Measurements from ENCODE around the gene ROBO2.
A peak's percentile ranks its signal among the peaks of the same experiment; 100 is the strongest.

Gene ROBO2

DNA sequence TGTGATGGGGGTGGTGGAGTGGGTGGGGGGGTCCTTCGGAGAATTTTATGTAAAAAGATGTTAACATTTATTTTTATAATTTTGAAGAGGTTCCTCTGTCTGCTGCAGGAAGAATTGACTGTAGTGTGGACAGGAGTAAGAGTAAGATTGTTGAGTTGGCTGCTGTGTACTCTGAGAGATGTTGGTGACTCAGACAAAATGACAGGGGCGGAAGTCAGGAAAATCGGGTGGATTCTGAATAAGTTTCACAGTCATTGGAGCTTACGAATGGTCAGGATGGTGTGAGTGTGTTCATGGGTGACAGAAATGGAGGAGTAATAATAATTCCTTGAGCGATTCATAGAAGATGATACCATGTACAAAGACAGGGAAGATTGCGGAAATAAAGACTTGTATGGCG, 420.0 kb downstream of the ROBO2 start:
- TF ChIP-seq, protein P1, sequence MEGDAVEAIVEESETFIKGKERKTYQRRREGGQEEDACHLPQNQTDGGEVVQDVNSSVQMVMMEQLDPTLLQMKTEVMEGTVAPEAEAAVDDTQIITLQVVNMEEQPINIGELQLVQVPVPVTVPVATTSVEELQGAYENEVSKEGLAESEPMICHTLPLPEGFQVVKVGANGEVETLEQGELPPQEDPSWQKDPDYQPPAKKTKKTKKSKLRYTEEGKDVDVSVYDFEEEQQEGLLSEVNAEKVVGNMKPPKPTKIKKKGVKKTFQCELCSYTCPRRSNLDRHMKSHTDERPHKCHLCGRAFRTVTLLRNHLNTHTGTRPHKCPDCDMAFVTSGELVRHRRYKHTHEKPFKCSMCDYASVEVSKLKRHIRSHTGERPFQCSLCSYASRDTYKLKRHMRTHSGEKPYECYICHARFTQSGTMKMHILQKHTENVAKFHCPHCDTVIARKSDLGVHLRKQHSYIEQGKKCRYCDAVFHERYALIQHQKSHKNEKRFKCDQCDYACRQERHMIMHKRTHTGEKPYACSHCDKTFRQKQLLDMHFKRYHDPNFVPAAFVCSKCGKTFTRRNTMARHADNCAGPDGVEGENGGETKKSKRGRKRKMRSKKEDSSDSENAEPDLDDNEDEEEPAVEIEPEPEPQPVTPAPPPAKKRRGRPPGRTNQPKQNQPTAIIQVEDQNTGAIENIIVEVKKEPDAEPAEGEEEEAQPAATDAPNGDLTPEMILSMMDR (IDR thresholded peaks at IDR 0.05), result no peak
- no peak for TF ChIP-seq ZFX (IDR thresholded peaks at IDR 0.05; ENCODE audit: borderline replicate concordance)
- no peak overlapping the region for H3K27ac ChIP-seq

DNA sequence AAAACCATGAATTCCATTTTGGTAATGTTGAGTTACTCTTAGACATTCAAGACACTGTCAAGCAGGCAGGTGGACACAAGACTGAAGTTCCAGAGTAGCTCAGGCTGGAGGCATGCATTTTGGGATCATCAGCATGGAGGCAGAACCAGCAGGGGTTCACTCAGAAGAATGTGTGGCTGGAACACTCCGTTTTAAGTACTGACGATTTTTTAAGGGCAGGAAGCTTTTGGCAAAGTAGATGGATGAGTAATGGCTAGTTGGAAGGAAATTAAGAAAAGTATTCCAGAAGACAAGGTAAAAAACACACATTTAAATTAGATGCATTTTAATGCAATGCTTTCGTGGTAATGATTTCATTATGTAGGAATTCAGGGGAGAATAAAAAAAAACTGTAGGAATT, 420.4 kb downstream of the ROBO2 start:
- no peak for TF ChIP-seq ZFX (IDR thresholded peaks at IDR 0.05; ENCODE audit: borderline replicate concordance)
- TF ChIP-seq, protein P1 (IDR thresholded peaks at IDR 0.05), result no peak
- H3K27ac ChIP-seq, result no peak overlapping the region

DNA sequence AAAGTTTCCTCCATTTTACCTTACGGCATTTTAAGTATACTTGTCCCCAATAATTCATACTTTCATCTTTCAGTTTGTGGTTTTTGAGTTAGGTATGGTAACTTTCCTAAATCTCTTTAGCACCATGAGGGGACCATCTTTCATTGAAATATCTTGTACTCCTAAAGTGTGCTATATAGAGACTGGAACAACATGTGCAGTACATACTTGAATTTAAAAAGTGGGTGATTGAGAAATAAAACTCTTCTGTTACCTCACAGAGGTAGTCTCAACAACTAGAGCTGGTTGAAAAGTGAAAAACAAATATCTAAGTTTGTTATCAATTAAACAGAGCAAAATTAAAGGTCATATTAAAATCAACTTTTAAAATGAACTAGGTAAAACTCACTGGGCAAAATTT, 423.1 kb downstream of the ROBO2 start:
- no peak overlapping the region for H3K27ac ChIP-seq
- TF ChIP-seq ZFX (IDR thresholded peaks at IDR 0.05; ENCODE audit: borderline replicate concordance), result no peak
- TF ChIP-seq, protein P1 (IDR thresholded peaks at IDR 0.05), result no peak

DNA sequence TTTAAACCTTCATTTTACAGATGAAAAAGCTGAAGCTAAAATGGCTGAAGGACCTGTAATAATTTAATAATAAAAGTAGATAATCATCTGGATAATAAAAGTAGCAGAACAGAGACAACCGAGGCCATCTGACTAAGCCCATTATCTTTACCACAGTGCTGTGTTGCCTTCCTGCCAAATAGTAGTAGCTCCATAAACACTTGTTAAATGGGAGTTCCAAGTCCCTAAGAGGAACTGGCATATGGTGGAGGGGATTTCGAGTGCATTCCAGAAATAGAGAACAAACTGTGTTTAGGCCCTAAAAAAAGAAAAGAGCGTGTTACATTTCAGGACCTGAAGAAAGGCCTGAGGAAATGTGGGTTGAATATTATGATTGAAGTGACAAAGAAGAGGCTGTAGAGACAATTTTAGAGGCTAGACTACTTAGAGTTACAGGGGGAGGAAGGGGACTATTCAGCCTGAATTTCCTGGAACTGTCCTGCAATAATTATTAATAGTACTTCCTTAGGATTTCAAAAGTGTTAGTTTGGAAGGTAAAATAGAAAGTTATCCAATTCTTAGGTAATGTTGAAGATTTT, 424.3 kb downstream of the ROBO2 start:
- H3K27ac ChIP-seq, result no peak overlapping the region
- no peak for TF ChIP-seq ZFX (IDR thresholded peaks at IDR 0.05; ENCODE audit: borderline replicate concordance)
- TF ChIP-seq, protein P1 (IDR thresholded peaks at IDR 0.05), result no peak

DNA sequence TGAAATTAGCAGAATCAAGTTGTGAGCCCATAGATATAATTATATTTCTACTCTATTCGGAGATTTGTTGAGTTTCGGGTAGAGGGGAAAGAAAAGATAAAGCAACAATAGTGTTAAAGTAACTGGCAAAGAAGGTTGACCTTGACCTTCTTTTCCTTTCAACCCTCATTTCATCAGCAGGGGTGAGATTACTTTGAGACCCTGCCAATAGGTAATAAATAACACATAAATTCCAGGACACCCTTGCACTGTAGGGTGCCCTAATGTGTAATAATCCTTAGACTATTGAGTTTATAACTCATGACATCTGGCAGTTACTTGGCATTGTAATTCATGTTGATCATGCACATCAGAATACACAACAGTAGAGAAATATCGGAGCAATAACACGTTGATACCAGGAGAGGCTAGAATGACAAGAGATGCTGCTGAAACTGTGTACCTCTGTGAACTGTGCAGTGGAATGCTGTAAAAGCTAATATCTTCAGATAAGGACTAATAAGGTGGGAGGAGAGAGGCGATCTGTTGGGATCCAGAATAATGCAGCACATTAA, 426.7 kb downstream of the ROBO2 start:
- H3K27ac ChIP-seq, result no peak overlapping the region
- no peak for TF ChIP-seq ZFX (IDR thresholded peaks at IDR 0.05; ENCODE audit: borderline replicate concordance)

DNA sequence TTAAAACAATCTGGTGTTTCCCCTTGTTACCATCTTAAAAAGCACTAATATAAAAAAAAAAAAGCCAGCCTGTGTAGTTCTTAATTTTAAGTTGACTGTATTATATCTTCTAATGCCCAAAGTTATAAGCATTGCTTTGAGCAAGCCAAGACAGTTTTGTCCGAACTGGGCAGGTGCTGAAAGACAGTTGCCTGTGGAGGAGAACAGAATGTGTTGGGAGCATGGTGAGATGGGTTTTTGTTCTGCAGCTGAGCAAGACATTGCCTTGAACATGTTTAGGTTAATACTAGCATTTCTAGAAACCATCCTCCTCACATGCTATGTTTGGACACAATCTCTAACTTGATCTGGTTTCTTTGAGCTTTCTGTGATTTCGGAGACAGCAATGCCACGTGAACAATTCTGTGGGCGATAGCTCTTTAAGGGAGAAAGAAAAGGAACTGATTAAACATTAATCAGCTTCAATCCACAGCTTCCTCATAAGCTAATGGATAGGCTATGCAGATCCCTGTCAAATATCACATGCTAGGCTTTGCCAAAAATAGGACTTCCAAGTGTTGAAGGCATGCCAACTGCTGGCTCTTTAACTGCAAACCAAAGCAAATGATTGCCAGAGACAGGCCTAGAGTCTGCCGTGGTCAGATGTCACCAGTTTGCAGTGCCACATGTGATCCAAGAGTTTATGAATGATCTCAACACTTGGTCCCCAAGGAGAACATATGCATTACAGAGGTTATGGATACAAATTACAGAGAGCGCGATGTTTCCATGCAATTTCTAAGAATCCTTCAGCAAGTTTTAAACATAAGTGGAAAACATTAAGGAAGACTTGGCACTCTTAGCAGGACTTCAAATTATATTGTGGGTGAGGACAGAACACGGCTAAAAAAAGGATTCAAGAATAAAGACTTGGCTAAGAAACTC, 428.1 kb downstream of the ROBO2 start:
- TF ChIP-seq, protein P1 (IDR thresholded peaks at IDR 0.05), result no peak
- TF ChIP-seq ZFX (IDR thresholded peaks at IDR 0.05; ENCODE audit: borderline replicate concordance), result no peak
- H3K27ac ChIP-seq, result peak overlapping the region; percentile 59

DNA sequence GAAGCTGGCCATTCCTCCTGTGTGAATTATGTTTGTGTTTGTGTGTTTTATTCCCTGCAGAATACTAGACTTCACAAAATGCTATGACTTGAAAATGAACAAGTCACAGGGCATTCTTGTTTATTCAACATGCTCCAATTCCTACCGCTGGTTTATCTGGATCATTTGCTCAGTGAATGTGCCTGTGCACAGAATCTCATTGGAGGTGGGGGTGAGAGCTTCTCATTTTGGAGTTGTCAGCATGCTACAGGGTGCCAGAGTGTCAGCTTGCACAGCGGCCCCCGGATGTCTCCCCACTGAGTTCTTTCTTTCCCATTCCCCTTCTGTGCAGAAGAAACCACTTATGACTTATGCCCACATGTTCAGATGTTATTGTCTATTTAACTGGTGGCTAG, 428.7 kb downstream of the ROBO2 start:
- peak overlapping the region; percentile 59 for H3K27ac ChIP-seq
- TF ChIP-seq, protein P1 (IDR thresholded peaks at IDR 0.05), result no peak
- TF ChIP-seq ZFX (IDR thresholded peaks at IDR 0.05; ENCODE audit: borderline replicate concordance), result no peak

Data from 22Rv1 (cell line).